B cell (primary cell): ENCODE measurements around the gene HECTD2. TPM values are rescaled to one million over a fixed set of nuclear protein-coding genes. Genes with fewer than 3 reads are reported as not detected.

Source experiments
- ATAC-seq: fragments of 200-7000 bp; cut with Tn5 transposase; one replicate; pipeline ENCODE4 v1.10.0; 2021; ENCODE audit warnings: low read depth, mild to moderate bottlenecking, moderate number of reproducible peaks, moderate library complexity
- CTCF ChIA-PET: fragments of 350-600 bp; sonication (Branson Sonifier 250); formaldehyde crosslinking; loops from one replicate; lab custom pipeline; 2021; ENCODE audit warnings: antibody characterized with exemption, inconsistent platforms; lab: Charles Lee
- POLR2A ChIA-PET: fragments of 350-600 bp; sonication (Branson Sonifier 250); formaldehyde crosslinking; loops from one replicate; lab custom pipeline; 2021; ENCODE audit warnings: antibody characterized with exemption; lab: Charles Lee
- DNase-seq: peaks from one replicate; pipeline ENCODE4 v3.0.0; 2013
- H2AFZ ChIP-seq: 2 replicates; pipeline ENCODE4 v1.6.1; 2012; ENCODE audit warnings: mild to moderate bottlenecking, low read depth, low read length; ENCODE audit not compliant: insufficient read depth, poor library complexity, severe bottlenecking
- H3K27ac ChIP-seq, 2 donors: 1 replicate in 1 of 2; 2 replicates in 1 of 2; pipeline ENCODE4 v1.5.1; 2012 to 2013; ENCODE audit warnings: low read length in 2 of 2, mild to moderate bottlenecking in 2 of 2, moderate library complexity in 1 of 2
- H3K27me3 ChIP-seq, 4 experiments: fragments of 200-600 bp in 1 of 4; sonication (generic) in 1 of 4; replicated peaks in 1 of 4; 1 replicate in 2 of 4; 2 replicates in 2 of 4; pipeline versions ENCODE4 v1.6.1 to v1.7.0; 2013 to 2016; ENCODE audit warnings: low read length in 3 of 4, mild to moderate bottlenecking in 2 of 4, mixed read lengths in 1 of 4, moderate library complexity in 1 of 4; ENCODE audit not compliant: insufficient read depth in 4 of 4, control insufficient read depth in 3 of 4; ENCODE audit errors: control extremely low read depth in 1 of 4
- H3K36me3 ChIP-seq, 2 experiments: replicated peaks in 1 of 2; 1 replicate in 1 of 2; 2 replicates in 1 of 2; pipeline versions ENCODE4 v1.6.1 to v1.7.1; 2013; ENCODE audit warnings: low read length in 1 of 2; ENCODE audit not compliant: insufficient read depth in 2 of 2, control insufficient read depth in 1 of 2; ENCODE audit errors: control extremely low read depth in 1 of 2, extremely low read depth in 1 of 2
- H3K4me1 ChIP-seq, 2 donors: fragments of 200-600 bp in 1 of 2; sonication (generic) in 1 of 2; 1 replicate in 1 of 2; 2 replicates in 1 of 2; pipeline versions ENCODE4 v1.5.1 to v1.6.1; 2013 to 2017; ENCODE audit warnings: low read length in 2 of 2; ENCODE audit not compliant: control insufficient read depth in 2 of 2, insufficient read depth in 2 of 2
- H3K4me2 ChIP-seq: replicated peaks from 2 replicates; pipeline ENCODE3; 2012; ENCODE audit warnings: mild to moderate bottlenecking, low read depth, low read length; ENCODE audit not compliant: poor library complexity, severe bottlenecking
- H3K4me3 ChIP-seq, 5 experiments: fragments of 200-600 bp in 1 of 5; sonication (generic) in 1 of 5; 1 replicate in 3 of 5; 2 replicates in 2 of 5; pipeline versions ENCODE4 v1.5.1 to v1.7.0; 2011 to 2016; ENCODE audit warnings: low read length in 4 of 5, mild to moderate bottlenecking in 4 of 5, low read depth in 2 of 5, control low read depth in 1 of 5, moderate library complexity in 1 of 5; ENCODE audit not compliant: insufficient read depth in 1 of 5; ENCODE audit errors: control extremely low read depth in 1 of 5, extremely low read depth in 1 of 5
- H3K79me2 ChIP-seq: fragments of 200-600 bp; sonication (generic); one replicate; pipeline ENCODE4 v1.6.0; 2016; ENCODE audit warnings: low read length; ENCODE audit not compliant: control insufficient read depth, insufficient read depth
- H3K9ac ChIP-seq: fragments of 200-600 bp; sonication (generic); 2 replicates; pipeline ENCODE4 v1.6.1; 2017; ENCODE audit warnings: mild to moderate bottlenecking, low read length, moderate library complexity
- H3K9me3 ChIP-seq, 3 donors: one replicate each; pipeline versions ENCODE4 v1.6.1 to v1.7.1; 2013; ENCODE audit warnings: low read length in 2 of 3; ENCODE audit not compliant: control insufficient read depth in 2 of 3, insufficient read depth in 1 of 3; ENCODE audit errors: control extremely low read depth in 1 of 3
- H4K20me1 ChIP-seq: 2 replicates; pipeline ENCODE4 v1.6.0; 2012; ENCODE audit warnings: mild to moderate bottlenecking, low read length; ENCODE audit not compliant: insufficient read depth, control insufficient read depth, poor library complexity, severe bottlenecking
- H3K27ac Mint-ChIP-seq: one replicate; pipeline ENCODE4 v1.8.0; 2021; ENCODE audit warnings: mixed read lengths
- H3K27me3 Mint-ChIP-seq: one replicate; pipeline ENCODE4 v1.8.0; 2021; ENCODE audit warnings: mixed read lengths
- H3K4me1 Mint-ChIP-seq: one replicate; pipeline ENCODE4 v1.8.0; 2021; ENCODE audit warnings: mixed read lengths
- H3K4me3 Mint-ChIP-seq: one replicate; pipeline ENCODE4 v1.8.0; 2021; ENCODE audit warnings: mixed read lengths
- H3K9me3 Mint-ChIP-seq: one replicate; pipeline ENCODE4 v1.8.0; 2022; ENCODE audit warnings: mixed read lengths; ENCODE audit not compliant: insufficient read depth
- CTCF ChIP-seq: fragments of 200-600 bp; IDR thresholded peaks from one replicate; pipeline ENCODE4 v1.8.0; 2022; ENCODE audit warnings: antibody characterized with exemption, mild to moderate bottlenecking
- EZH2 ChIP-seq: IDR thresholded peaks from 2 replicates; pipeline ENCODE4 v1.6.1; 2012; ENCODE audit warnings: borderline replicate concordance, low read depth, mild to moderate bottlenecking, moderate library complexity, low read length; ENCODE audit not compliant: insufficient read depth, poor library complexity, severe bottlenecking
- WGBS: methylation state at CpG from one replicate; pipeline ENCODE4 v1.1.5; 2013; ENCODE audit warnings: missing lambda C conversion rate; ENCODE audit not compliant: insufficient coverage; 5-methylcytosine and 5-hydroxymethylcytosine counted together
- intact Hi-C: fragments of 100-400 bp; cut with micrococcal nuclease; formaldehyde crosslinking; loops from one replicate; pipeline ENCODE4 v1.10.0; 2022
- polyA plus RNA-seq: library from polyadenylated mRNA; depleted of rRNA; stranded (reverse); fragments of >200 nt; gene quantifications from 2 replicates; pipeline ENCODE4 v1.2.3, GENCODE V29; 2012
- total RNA-seq, 2 donors: library from RNA; stranded (reverse); fragments of 120-200 nt in 1 of 2; gene quantifications; 1 replicate in 1 of 2; 2 replicates in 1 of 2; pipeline versions ENCODE4 v1.2.3 to v1.2.4, GENCODE V29; 2013 to 2022

Gene HECTD2
- total and polyA plus RNA-seq, 2 donors (not counting 1 experiment from before 2014, with no cell fraction given): 2.9 to 7.9 TPM

- CTCF ChIA-PET: no interaction called here
- H3K4me1 Mint-ChIP-seq: no peaks in the 10 kb centered on the region
Observed at GRCh38 chr10:91495402-91495801, 85.3 kb downstream of the HECTD2 start.

GRCh38 chr10:91496016-91496415, 85.9 kb downstream of the HECTD2 start:
- DNase-seq (no peak), ATAC-seq (no peak)
- Histone ChIP-seq H3K27ac (no peak overlapping the region), H3K9me3 (no peaks in the 10 kb centered on the region), H3K4me3 (no peak overlapping the region), H3K4me2 (no peak overlapping the region), H3K36me3 (peaks cover 0 to 2% of the 10 kb centered on the region in 2 experiments), H3K27me3 (no peaks in the 10 kb centered on the region), H3K79me2 (no peaks in the 10 kb centered on the region), H4K20me1 (no peaks in the 10 kb centered on the region), H2AFZ (no peak overlapping the region), H3K9ac (no peak overlapping the region), H3K4me1 (no peaks in the 10 kb centered on the region)
- H3K4me3 Mint-ChIP-seq: no peak overlapping the region
- ChIA-PET POLR2A (no interaction called here), CTCF (no interaction called here)
- TF ChIP-seq CTCF (no peak), EZH2 (no peak)
- intact Hi-C loops: no loop called here
- H3K27ac Mint-ChIP-seq: no peak overlapping the region
- WGBS: no CpG with 5 or more reads among the region's 4 CpGs
- no peaks in the 10 kb centered on the region for H3K9me3 Mint-ChIP-seq
- no peaks in the 10 kb centered on the region for H3K27me3 Mint-ChIP-seq
- no peaks in the 10 kb centered on the region for H3K4me1 Mint-ChIP-seq

More at GRCh38 chr10:91495402-91495801, 85.3 kb downstream of the HECTD2 start:
- H3K4me1 ChIP-seq: no peaks in the 10 kb centered on the region
- H3K79me2 ChIP-seq: no peaks in the 10 kb centered on the region
- no peak for ATAC-seq
- POLR2A ChIA-PET: no interaction called here
- no peak overlapping the region for H3K9ac ChIP-seq
- peaks cover 0 to 2% of the 10 kb centered on the region in 2 experiments for H3K36me3 ChIP-seq
- intact Hi-C loops: no loop called here
- no peak overlapping the region for H3K27ac ChIP-seq
- no peaks in the 10 kb centered on the region for H4K20me1 ChIP-seq
- Mint-ChIP-seq H3K27ac (no peak overlapping the region), H3K27me3 (no peaks in the 10 kb centered on the region), H3K9me3 (no peaks in the 10 kb centered on the region), H3K4me3 (no peak overlapping the region)
- no peak for DNase-seq
- no peak overlapping the region for H3K4me2 ChIP-seq
- H3K4me3 ChIP-seq: no peak overlapping the region
- H2AFZ ChIP-seq: no peak overlapping the region
- H3K27me3 ChIP-seq: no peaks in the 10 kb centered on the region
- H3K9me3 ChIP-seq: no peaks in the 10 kb centered on the region
- TF ChIP-seq CTCF (no peak), EZH2 (no peak)
